WTC11 (cell line): Measurements from ENCODE around the gene MYH10. TPM values are rescaled to one million over a fixed set of nuclear protein-coding genes. Genes with fewer than 3 reads are reported as not detected.
A peak's percentile ranks its signal among the peaks of the same experiment; 100 is the strongest.

Experiments used
- ATAC-seq: fragments of 200-7000 bp; cut with Tn5 transposase; 2 replicates; pipeline ENCODE4 v1.10.0; 2021; ENCODE audit warnings: mild to moderate bottlenecking, moderate library complexity
- CTCF ChIA-PET: fragments of 300-600 bp; sonication (Branson Sonifier 250); formaldehyde crosslinking; loops from one replicate; lab custom pipeline; 2021; ENCODE audit warnings: antibody characterized with exemption; lab: Charles Lee
- POLR2A ChIA-PET: fragments of 350-600 bp; sonication (Branson Sonifier 250); formaldehyde crosslinking; loops from one replicate; lab custom pipeline; 2021; ENCODE audit warnings: antibody characterized with exemption; lab: Charles Lee
- DNase-seq: peaks from one replicate; pipeline ENCODE4 v3.0.0; 2021; ENCODE audit warnings: low spot score
- H3K27ac Mint-ChIP-seq: 2 replicates; pipeline ENCODE4 v1.8.0; 2021; ENCODE audit warnings: mixed read lengths
- H3K27me3 Mint-ChIP-seq: 2 replicates; pipeline ENCODE4 v1.8.0; 2021; ENCODE audit warnings: low read depth, mild to moderate bottlenecking, moderate library complexity, mixed read lengths
- H3K36me3 Mint-ChIP-seq: 2 replicates; pipeline ENCODE4 v1.8.0; 2021; ENCODE audit warnings: mixed read lengths
- H3K4me1 Mint-ChIP-seq: 2 replicates; pipeline ENCODE4 v1.8.0; 2022; ENCODE audit warnings: mixed read lengths
- H3K4me3 Mint-ChIP-seq: 2 replicates; pipeline ENCODE4 v1.8.0; 2021; ENCODE audit warnings: mild to moderate bottlenecking, moderate library complexity, mixed read lengths
- H3K9me3 Mint-ChIP-seq: 2 replicates; pipeline ENCODE4 v1.8.0; 2021; ENCODE audit warnings: mixed read lengths
- CBFB ChIP-seq: sonication (generic); formaldehyde crosslinking; IDR thresholded peaks from 2 replicates; pipeline ENCODE4 v1.8.1; 2022; ENCODE audit warnings: mild to moderate bottlenecking, low read depth, missing genetic modification reagents
- CREB1 ChIP-seq: sonication (generic); formaldehyde crosslinking; IDR thresholded peaks from 2 replicates; pipeline ENCODE4 v1.8.0; 2023; ENCODE audit warnings: mild to moderate bottlenecking, missing genetic modification reagents
- ETV6 ChIP-seq: sonication (generic); formaldehyde crosslinking; IDR thresholded peaks from 2 replicates; pipeline ENCODE4 v1.8.1; 2022; ENCODE audit warnings: mild to moderate bottlenecking, missing genetic modification reagents
- FOXJ3 ChIP-seq: sonication (generic); formaldehyde crosslinking; IDR thresholded peaks from 2 replicates; pipeline ENCODE4 v1.9.0; 2021; ENCODE audit warnings: missing genetic modification reagents, mild to moderate bottlenecking, borderline replicate concordance
- FOXP4 ChIP-seq: sonication (generic); formaldehyde crosslinking; IDR thresholded peaks from 2 replicates; pipeline ENCODE4 v1.8.0; 2022; ENCODE audit warnings: mild to moderate bottlenecking, missing genetic modification reagents
- IRF2 ChIP-seq: sonication (generic); formaldehyde crosslinking; IDR thresholded peaks from 2 replicates; pipeline ENCODE4 v1.8.0; 2022; ENCODE audit warnings: low read depth, missing genetic modification reagents, borderline replicate concordance
- MAX ChIP-seq: sonication (generic); formaldehyde crosslinking; IDR thresholded peaks from 2 replicates; pipeline ENCODE4 v1.8.0; 2022; ENCODE audit warnings: mild to moderate bottlenecking, missing genetic modification reagents
- MLX ChIP-seq: sonication (generic); formaldehyde crosslinking; IDR thresholded peaks from 2 replicates; pipeline ENCODE4 v1.8.1; 2023; ENCODE audit warnings: mild to moderate bottlenecking, missing genetic modification reagents, moderate library complexity
- MYBL2 ChIP-seq: sonication (generic); formaldehyde crosslinking; IDR thresholded peaks from 2 replicates; pipeline ENCODE4 v1.8.1; 2023; ENCODE audit warnings: mild to moderate bottlenecking, moderate library complexity, missing genetic modification reagents
- OVOL2 ChIP-seq: fragments of 250-450 bp; sonication (Bioruptor Pico); IDR thresholded peaks from 2 replicates; pipeline ENCODE4 v1.9.0; 2021; ENCODE audit warnings: mild to moderate bottlenecking, borderline replicate concordance
- SOX15 ChIP-seq: fragments of 250-450 bp; sonication (Bioruptor Pico); IDR thresholded peaks from 2 replicates; pipeline ENCODE4 v1.9.0; 2021; ENCODE audit warnings: mild to moderate bottlenecking
- TEAD4 ChIP-seq: sonication (generic); formaldehyde crosslinking; IDR thresholded peaks from 2 replicates; pipeline ENCODE4 v1.8.0; 2022; ENCODE audit warnings: mild to moderate bottlenecking, missing genetic modification reagents
- ZNF121 ChIP-seq: sonication (generic); formaldehyde crosslinking; IDR thresholded peaks from 2 replicates; pipeline ENCODE4 v1.8.0; 2023; ENCODE audit warnings: missing genetic modification reagents
- ZNF138 ChIP-seq: sonication (generic); formaldehyde crosslinking; conservative IDR thresholded peaks from 2 replicates; pipeline ENCODE4 v1.8.1; 2022; ENCODE audit warnings: mild to moderate bottlenecking, moderate library complexity, missing genetic modification reagents
- ZNF232 ChIP-seq: sonication (generic); formaldehyde crosslinking; IDR thresholded peaks from 2 replicates; pipeline ENCODE4 v1.8.0; 2022; ENCODE audit warnings: mild to moderate bottlenecking, missing genetic modification reagents
- ZNF281 ChIP-seq: sonication (generic); formaldehyde crosslinking; IDR thresholded peaks from 2 replicates; pipeline ENCODE4 v1.8.0; 2023; ENCODE audit warnings: mild to moderate bottlenecking, missing genetic modification reagents
- ZNF396 ChIP-seq: fragments of 250-450 bp; sonication (Bioruptor Pico); IDR thresholded peaks from 2 replicates; pipeline ENCODE4 v1.8.0; 2021; ENCODE audit warnings: mild to moderate bottlenecking, moderate library complexity, borderline replicate concordance
- ZNF416 ChIP-seq: fragments of 250-450 bp; sonication (Bioruptor Pico); IDR thresholded peaks from 2 replicates; pipeline ENCODE4 v1.9.0; 2021; ENCODE audit warnings: mild to moderate bottlenecking, inconsistent platforms
- total RNA-seq: library from RNA; stranded (reverse); gene quantifications from 3 replicates; pipeline ENCODE4 v1.2.3, GENCODE V29; 2021
- TF ChIP-seq, protein P1 (sequence below): sonication (generic); formaldehyde crosslinking; IDR thresholded peaks from 2 replicates; pipeline ENCODE4 v1.8.0; 2022; ENCODE audit warnings: missing genetic modification reagents
- TF ChIP-seq, protein P2 (sequence below): sonication (generic); formaldehyde crosslinking; IDR thresholded peaks from 2 replicates; pipeline ENCODE4 v1.8.1; 2023; ENCODE audit warnings: mild to moderate bottlenecking, moderate library complexity, missing genetic modification reagents
- TF ChIP-seq, protein P3 (sequence below): sonication (generic); formaldehyde crosslinking; IDR thresholded peaks from 2 replicates; pipeline ENCODE4 v1.8.1; 2022; ENCODE audit warnings: mild to moderate bottlenecking, moderate library complexity, missing genetic modification reagents

Gene MYH10
- total RNA-seq, 1 experiment from 2014 or later = 231 TPM

GRCh38 chr17:8606401-8606800 is 24.1 kb downstream of the MYH10 start:
- H3K36me3 Mint-ChIP-seq = peaks cover 16% of the 10 kb centered on the region
- H3K4me3 Mint-ChIP-seq = no peak overlapping the region
- H3K27me3 Mint-ChIP-seq = no peaks in the 10 kb centered on the region
- ChIA-PET CTCF (interaction anchor here (0.8 to 1.1 kb wide), 2 partner anchors 24 to 139 kb away, joined by 3 read pairs; no protein-coding TSS in a partner anchor), POLR2A (no interaction called here)
- peak overlapping the region; percentile 83 for H3K27ac Mint-ChIP-seq
- TF ChIP-seq ZNF121 (CRISPR knock-in tag) (no peak), CREB1 (CRISPR knock-in tag) (no peak), IRF2 (CRISPR knock-in tag) (no peak), TEAD4 (CRISPR knock-in tag) (no peak), SOX15 (CRISPR knock-in tag) (no peak)
- TF ChIP-seq, protein P1, sequence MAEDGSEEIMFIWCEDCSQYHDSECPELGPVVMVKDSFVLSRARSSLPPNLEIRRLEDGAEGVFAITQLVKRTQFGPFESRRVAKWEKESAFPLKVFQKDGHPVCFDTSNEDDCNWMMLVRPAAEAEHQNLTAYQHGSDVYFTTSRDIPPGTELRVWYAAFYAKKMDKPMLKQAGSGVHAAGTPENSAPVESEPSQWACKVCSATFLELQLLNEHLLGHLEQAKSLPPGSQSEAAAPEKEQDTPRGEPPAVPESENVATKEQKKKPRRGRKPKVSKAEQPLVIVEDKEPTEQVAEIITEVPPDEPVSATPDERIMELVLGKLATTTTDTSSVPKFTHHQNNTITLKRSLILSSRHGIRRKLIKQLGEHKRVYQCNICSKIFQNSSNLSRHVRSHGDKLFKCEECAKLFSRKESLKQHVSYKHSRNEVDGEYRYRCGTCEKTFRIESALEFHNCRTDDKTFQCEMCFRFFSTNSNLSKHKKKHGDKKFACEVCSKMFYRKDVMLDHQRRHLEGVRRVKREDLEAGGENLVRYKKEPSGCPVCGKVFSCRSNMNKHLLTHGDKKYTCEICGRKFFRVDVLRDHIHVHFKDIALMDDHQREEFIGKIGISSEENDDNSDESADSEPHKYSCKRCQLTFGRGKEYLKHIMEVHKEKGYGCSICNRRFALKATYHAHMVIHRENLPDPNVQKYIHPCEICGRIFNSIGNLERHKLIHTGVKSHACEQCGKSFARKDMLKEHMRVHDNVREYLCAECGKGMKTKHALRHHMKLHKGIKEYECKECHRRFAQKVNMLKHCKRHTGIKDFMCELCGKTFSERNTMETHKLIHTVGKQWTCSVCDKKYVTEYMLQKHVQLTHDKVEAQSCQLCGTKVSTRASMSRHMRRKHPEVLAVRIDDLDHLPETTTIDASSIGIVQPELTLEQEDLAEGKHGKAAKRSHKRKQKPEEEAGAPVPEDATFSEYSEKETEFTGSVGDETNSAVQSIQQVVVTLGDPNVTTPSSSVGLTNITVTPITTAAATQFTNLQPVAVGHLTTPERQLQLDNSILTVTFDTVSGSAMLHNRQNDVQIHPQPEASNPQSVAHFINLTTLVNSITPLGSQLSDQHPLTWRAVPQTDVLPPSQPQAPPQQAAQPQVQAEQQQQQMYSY (CRISPR knock-in tag) = no peak
- TF ChIP-seq, protein P2, sequence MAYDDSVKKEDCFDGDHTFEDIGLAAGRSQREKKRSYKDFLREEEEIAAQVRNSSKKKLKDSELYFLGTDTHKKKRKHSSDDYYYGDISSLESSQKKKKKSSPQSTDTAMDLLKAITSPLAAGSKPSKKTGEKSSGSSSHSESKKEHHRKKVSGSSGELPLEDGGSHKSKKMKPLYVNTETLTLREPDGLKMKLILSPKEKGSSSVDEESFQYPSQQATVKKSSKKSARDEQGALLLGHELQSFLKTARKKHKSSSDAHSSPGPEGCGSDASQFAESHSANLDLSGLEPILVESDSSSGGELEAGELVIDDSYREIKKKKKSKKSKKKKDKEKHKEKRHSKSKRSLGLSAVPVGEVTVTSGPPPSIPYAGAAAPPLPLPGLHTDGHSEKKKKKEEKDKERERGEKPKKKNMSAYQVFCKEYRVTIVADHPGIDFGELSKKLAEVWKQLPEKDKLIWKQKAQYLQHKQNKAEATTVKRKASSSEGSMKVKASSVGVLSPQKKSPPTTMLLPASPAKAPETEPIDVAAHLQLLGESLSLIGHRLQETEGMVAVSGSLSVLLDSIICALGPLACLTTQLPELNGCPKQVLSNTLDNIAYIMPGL (CRISPR knock-in tag) = no peak
- peaks cover 55% of the 10 kb centered on the region for H3K4me1 Mint-ChIP-seq
- no peak for DNase-seq
- no peak for ATAC-seq
- H3K9me3 Mint-ChIP-seq = peaks cover 8% of the 10 kb centered on the region

DNA sequence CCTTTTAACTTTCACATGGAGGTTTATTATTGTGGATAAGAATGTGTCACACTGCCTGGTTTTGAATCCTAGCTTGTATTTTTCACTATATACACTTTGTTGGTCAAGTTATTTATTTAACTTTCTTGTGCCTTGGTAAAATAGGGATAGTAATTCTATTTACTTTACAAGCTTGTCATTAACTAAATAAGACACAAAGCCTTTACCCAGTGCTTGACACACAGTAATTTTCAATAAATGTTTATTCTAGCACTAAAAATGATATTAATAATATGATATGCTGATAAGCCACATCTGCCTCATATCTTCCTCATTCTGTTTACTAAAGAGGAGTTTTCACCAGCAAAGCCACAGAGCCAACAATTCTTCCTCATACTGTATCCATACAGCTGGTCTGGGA is 27.8 kb downstream of the MYH10 start:
- Mint-ChIP-seq H3K4me3 (no peak overlapping the region), H3K27ac (no peak overlapping the region)
- TF ChIP-seq MLX (no peak), CBFB (CRISPR knock-in tag) (no peak), MAX (CRISPR knock-in tag) (no peak), FOXP4 (CRISPR knock-in tag) (no peak), OVOL2 (CRISPR knock-in tag) (no peak), MYBL2 (CRISPR knock-in tag) (no peak), ETV6 (CRISPR knock-in tag) (no peak), FOXJ3 (CRISPR knock-in tag) (no peak), ZNF416 (CRISPR knock-in tag) (no peak), ZNF121 (CRISPR knock-in tag) (no peak), ZNF138 (no peak), ZNF232 (CRISPR knock-in tag) (no peak), ZNF396 (CRISPR knock-in tag) (no peak), ZNF281 (CRISPR knock-in tag) (no peak)
- TF ChIP-seq, protein P2 (CRISPR knock-in tag) = no peak
- TF ChIP-seq, protein P3, sequence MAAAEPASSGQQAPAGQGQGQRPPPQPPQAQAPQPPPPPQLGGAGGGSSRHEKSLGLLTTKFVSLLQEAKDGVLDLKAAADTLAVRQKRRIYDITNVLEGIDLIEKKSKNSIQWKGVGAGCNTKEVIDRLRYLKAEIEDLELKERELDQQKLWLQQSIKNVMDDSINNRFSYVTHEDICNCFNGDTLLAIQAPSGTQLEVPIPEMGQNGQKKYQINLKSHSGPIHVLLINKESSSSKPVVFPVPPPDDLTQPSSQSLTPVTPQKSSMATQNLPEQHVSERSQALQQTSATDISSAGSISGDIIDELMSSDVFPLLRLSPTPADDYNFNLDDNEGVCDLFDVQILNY (CRISPR knock-in tag) = no peak

More for the DNA sequence above, 27.8 kb downstream of the MYH10 start:
- POLR2A ChIA-PET = interaction anchor here (0.6 to 1.2 kb wide), 2 partner anchors 20 to 46 kb away, joined by 3 to 4 read pairs; no protein-coding TSS in a partner anchor
- CTCF ChIA-PET = no interaction called here
- peaks cover 29% of the 10 kb centered on the region for H3K4me1 Mint-ChIP-seq
- no peaks in the 10 kb centered on the region for H3K9me3 Mint-ChIP-seq
- no peak for ATAC-seq
- peaks cover 12% of the 10 kb centered on the region for H3K36me3 Mint-ChIP-seq
- DNase-seq = no peak
- H3K27me3 Mint-ChIP-seq = no peaks in the 10 kb centered on the region
